ENCODE data around the gene SLC25A2. TPM values are rescaled to one million over a fixed set of nuclear protein-coding genes. Genes with fewer than 3 reads are reported as not detected.
A peak's percentile ranks its signal among the peaks of the same experiment; 100 is the strongest.

SLC25A2 gene
- total and polyA plus RNA-seq, 2 of the 13 experiments (the other 11 are each of a cell fraction or from before 2014, with no cell fraction given): 0.13 TPM; not detected in 1

DNA sequence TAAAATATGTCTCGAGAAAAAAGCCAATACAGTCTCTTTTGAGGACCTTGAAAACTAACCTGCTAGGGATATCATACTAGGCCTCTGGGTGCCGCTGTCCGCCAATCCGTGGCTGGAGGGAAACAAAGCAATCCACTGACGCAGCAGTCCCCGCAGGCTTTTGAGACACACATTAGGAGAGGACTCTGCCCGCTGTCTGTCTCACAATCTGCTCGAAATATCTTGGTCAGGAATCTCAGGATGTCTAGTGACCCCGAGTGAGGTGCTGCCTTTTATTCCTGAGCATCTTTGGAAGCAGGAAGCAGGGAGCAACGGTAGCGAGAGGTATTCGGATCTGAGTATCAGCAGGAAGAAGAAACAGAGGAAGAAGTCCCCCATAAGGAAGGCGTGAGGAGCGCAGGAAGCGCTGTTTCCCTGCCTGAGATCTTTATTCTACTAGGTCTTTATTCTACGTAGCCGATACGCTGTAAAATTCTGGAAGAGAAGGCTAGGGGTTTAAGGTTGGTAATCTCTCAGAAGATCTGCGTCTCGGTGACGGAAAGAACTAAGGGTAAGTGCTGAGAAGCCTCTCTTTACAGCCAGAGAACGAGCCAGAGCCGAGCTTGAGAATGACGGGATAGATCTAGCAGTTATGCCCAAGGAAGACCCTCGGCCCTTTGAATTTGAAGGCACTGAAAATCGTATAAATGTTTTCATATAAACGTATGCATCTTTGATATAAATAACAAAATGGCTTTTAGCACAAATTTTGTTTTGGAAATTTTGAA lies 22.4 kb upstream of the SLC25A2 start (continued):
- TF ChIP-seq, protein P1, sequence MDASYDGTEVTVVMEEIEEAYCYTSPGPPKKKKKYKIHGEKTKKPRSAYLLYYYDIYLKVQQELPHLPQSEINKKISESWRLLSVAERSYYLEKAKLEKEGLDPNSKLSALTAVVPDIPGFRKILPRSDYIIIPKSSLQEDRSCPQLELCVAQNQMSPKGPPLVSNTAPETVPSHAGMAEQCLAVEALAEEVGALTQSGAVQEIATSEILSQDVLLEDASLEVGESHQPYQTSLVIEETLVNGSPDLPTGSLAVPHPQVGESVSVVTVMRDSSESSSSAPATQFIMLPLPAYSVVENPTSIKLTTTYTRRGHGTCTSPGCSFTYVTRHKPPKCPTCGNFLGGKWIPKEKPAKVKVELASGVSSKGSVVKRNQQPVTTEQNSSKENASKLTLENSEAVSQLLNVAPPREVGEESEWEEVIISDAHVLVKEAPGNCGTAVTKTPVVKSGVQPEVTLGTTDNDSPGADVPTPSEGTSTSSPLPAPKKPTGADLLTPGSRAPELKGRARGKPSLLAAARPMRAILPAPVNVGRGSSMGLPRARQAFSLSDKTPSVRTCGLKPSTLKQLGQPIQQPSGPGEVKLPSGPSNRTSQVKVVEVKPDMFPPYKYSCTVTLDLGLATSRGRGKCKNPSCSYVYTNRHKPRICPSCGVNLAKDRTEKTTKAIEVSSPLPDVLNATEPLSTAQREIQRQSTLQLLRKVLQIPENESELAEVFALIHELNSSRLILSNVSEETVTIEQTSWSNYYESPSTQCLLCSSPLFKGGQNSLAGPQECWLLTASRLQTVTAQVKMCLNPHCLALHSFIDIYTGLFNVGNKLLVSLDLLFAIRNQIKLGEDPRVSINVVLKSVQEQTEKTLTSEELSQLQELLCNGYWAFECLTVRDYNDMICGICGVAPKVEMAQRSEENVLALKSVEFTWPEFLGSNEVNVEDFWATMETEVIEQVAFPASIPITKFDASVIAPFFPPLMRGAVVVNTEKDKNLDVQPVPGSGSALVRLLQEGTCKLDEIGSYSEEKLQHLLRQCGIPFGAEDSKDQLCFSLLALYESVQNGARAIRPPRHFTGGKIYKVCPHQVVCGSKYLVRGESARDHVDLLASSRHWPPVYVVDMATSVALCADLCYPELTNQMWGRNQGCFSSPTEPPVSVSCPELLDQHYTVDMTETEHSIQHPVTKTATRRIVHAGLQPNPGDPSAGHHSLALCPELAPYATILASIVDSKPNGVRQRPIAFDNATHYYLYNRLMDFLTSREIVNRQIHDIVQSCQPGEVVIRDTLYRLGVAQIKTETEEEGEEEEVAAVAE (CRISPR knock-in tag; IDR thresholded peaks at IDR 0.05; ENCODE audit: borderline replicate concordance): no peak
- TF ChIP-seq NR2F1 (CRISPR knock-in tag; IDR thresholded peaks at IDR 0.05) (no peak), ZNF777 (CRISPR knock-in tag; IDR thresholded peaks at IDR 0.05) (no peak), RAD21 (CRISPR knock-in tag; IDR thresholded peaks at IDR 0.05) (0 out of 2 replicates have a peak, but pooled peaks have one; percentile 24), ZNF776 (CRISPR knock-in tag; IDR thresholded peaks at IDR 0.05) (no peak), ZNF577 (CRISPR knock-in tag; IDR thresholded peaks at IDR 0.05; ENCODE audit: borderline replicate concordance, low read depth) (no peak), SOX5 (CRISPR knock-in tag; IDR thresholded peaks at IDR 0.05; ENCODE audit: borderline replicate concordance) (no peak), ATRX (CRISPR knock-in tag; IDR thresholded peaks at IDR 0.05; ENCODE audit: borderline replicate concordance) (no peak), MEIS2 (CRISPR knock-in tag; IDR thresholded peaks at IDR 0.05) (no peak), ZNF124 (CRISPR knock-in tag; IDR thresholded peaks at IDR 0.05) (no peak), MBNL3 (CRISPR knock-in tag; conservative IDR thresholded peaks at IDR 0.05) (no peak), FOXK2 (IDR thresholded peaks at IDR 0.05) (no peak), JDP2 (CRISPR knock-in tag; IDR thresholded peaks at IDR 0.05; ENCODE audit: borderline replicate concordance) (no peak), CENPT (CRISPR knock-in tag; IDR thresholded peaks at IDR 0.05; ENCODE audit: low read depth) (no peak)
- TF ChIP-seq, protein P2, sequence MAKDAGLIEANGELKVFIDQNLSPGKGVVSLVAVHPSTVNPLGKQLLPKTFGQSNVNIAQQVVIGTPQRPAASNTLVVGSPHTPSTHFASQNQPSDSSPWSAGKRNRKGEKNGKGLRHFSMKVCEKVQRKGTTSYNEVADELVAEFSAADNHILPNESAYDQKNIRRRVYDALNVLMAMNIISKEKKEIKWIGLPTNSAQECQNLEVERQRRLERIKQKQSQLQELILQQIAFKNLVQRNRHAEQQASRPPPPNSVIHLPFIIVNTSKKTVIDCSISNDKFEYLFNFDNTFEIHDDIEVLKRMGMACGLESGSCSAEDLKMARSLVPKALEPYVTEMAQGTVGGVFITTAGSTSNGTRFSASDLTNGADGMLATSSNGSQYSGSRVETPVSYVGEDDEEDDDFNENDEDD (CRISPR knock-in tag; IDR thresholded peaks at IDR 0.05; ENCODE audit: borderline replicate concordance): peak; percentile 64; the same call in 1 of the 2 replicates
- TF ChIP-seq, protein P3, sequence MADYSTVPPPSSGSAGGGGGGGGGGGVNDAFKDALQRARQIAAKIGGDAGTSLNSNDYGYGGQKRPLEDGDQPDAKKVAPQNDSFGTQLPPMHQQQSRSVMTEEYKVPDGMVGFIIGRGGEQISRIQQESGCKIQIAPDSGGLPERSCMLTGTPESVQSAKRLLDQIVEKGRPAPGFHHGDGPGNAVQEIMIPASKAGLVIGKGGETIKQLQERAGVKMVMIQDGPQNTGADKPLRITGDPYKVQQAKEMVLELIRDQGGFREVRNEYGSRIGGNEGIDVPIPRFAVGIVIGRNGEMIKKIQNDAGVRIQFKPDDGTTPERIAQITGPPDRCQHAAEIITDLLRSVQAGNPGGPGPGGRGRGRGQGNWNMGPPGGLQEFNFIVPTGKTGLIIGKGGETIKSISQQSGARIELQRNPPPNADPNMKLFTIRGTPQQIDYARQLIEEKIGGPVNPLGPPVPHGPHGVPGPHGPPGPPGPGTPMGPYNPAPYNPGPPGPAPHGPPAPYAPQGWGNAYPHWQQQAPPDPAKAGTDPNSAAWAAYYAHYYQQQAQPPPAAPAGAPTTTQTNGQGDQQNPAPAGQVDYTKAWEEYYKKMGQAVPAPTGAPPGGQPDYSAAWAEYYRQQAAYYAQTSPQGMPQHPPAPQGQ (CRISPR knock-in tag; IDR thresholded peaks at IDR 0.05; ENCODE audit: borderline replicate concordance): no peak
- TF ChIP-seq, protein P4, sequence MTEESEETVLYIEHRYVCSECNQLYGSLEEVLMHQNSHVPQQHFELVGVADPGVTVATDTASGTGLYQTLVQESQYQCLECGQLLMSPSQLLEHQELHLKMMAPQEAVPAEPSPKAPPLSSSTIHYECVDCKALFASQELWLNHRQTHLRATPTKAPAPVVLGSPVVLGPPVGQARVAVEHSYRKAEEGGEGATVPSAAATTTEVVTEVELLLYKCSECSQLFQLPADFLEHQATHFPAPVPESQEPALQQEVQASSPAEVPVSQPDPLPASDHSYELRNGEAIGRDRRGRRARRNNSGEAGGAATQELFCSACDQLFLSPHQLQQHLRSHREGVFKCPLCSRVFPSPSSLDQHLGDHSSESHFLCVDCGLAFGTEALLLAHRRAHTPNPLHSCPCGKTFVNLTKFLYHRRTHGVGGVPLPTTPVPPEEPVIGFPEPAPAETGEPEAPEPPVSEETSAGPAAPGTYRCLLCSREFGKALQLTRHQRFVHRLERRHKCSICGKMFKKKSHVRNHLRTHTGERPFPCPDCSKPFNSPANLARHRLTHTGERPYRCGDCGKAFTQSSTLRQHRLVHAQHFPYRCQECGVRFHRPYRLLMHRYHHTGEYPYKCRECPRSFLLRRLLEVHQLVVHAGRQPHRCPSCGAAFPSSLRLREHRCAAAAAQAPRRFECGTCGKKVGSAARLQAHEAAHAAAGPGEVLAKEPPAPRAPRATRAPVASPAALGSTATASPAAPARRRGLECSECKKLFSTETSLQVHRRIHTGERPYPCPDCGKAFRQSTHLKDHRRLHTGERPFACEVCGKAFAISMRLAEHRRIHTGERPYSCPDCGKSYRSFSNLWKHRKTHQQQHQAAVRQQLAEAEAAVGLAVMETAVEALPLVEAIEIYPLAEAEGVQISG (CRISPR knock-in tag; IDR thresholded peaks at IDR 0.05): peak; percentile 37; the same call in 1 of the 2 replicates
- TF ChIP-seq, protein P5, sequence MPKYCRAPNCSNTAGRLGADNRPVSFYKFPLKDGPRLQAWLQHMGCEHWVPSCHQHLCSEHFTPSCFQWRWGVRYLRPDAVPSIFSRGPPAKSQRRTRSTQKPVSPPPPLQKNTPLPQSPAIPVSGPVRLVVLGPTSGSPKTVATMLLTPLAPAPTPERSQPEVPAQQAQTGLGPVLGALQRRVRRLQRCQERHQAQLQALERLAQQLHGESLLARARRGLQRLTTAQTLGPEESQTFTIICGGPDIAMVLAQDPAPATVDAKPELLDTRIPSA (CRISPR knock-in tag; IDR thresholded peaks at IDR 0.05; ENCODE audit: borderline replicate concordance): no peak
